OCI-LY7 (cell line): ENCODE data around the gene ST6GALNAC1. TPM values are rescaled to one million over a fixed set of nuclear protein-coding genes. Genes with fewer than 3 reads are reported as not detected.
A peak's percentile ranks its signal among the peaks of the same experiment; 100 is the strongest.

Experiments used
- BruUV-seq: library from RNA; stranded (reverse); fragments of 400-500 nt; replicated peaks from 2 replicates; lab custom pipeline; 2021; lab: Mats Ljungman, UMichigan
- CTCF ChIA-PET: fragments of 300-600 bp; sonication (Branson Sonifier 250); formaldehyde crosslinking; loops from one replicate; lab custom pipeline; 2022; ENCODE audit warnings: antibody characterized with exemption; ENCODE audit not compliant: unreplicated experiment; lab: Charles Lee
- POLR2A ChIA-PET: fragments of 300-600 bp; sonication (Branson Sonifier 250); formaldehyde crosslinking; loops from one replicate; lab custom pipeline; 2022; ENCODE audit warnings: antibody characterized with exemption; lab: Charles Lee
- DNase-seq: peaks from one replicate; pipeline ENCODE4 v3.0.0-alpha.2; 2015; ENCODE audit warnings: low spot score
- H2AFZ ChIP-seq: fragments of 200-600 bp; sonication (generic), shearing (Covaris generic); 2 replicates; pipeline ENCODE4 v1.6.1; 2014; ENCODE audit warnings: mild to moderate bottlenecking, antibody characterized with exemption, low read length, moderate library complexity
- H3K27ac ChIP-seq: fragments of 200-600 bp; sonication (generic); 2 replicates; pipeline ENCODE4 v1.5.1; 2014; ENCODE audit warnings: mixed run types, low read depth, mild to moderate bottlenecking, moderate library complexity, low read length, inconsistent platforms; ENCODE audit not compliant: poor library complexity, severe bottlenecking
- H3K36me3 ChIP-seq: fragments of 200-600 bp; sonication (generic); 2 replicates; pipeline ENCODE4 v1.6.1; 2014; ENCODE audit warnings: mild to moderate bottlenecking, antibody characterized with exemption, low read length, moderate library complexity, mixed read lengths; ENCODE audit not compliant: insufficient read depth
- H3K4me1 ChIP-seq: fragments of 200-600 bp; sonication (generic); 2 replicates; pipeline ENCODE4 v1.5.1; 2014; ENCODE audit warnings: mild to moderate bottlenecking, low read length; ENCODE audit not compliant: insufficient read depth, poor library complexity, severe bottlenecking
- H3K4me2 ChIP-seq: fragments of 200-600 bp; sonication (generic); 2 replicates; pipeline ENCODE4 v1.6.1; 2014; ENCODE audit warnings: mild to moderate bottlenecking, low read length
- H3K4me3 ChIP-seq: fragments of 200-600 bp; sonication (generic); 2 replicates; pipeline ENCODE4 v1.5.1; 2014; ENCODE audit warnings: mild to moderate bottlenecking, low read depth, low read length; ENCODE audit not compliant: poor library complexity, severe bottlenecking
- H3K79me2 ChIP-seq: fragments of 200-600 bp; sonication (generic); 2 replicates; pipeline ENCODE4 v1.6.1; 2016; ENCODE audit warnings: low read depth, mild to moderate bottlenecking, low read length, moderate library complexity, mixed read lengths; ENCODE audit not compliant: insufficient read depth
- H3K9me2 ChIP-seq: fragments of 200-600 bp; sonication (generic); 2 replicates; pipeline ENCODE4 v1.6.1; 2016; ENCODE audit warnings: mild to moderate bottlenecking, low read length, mixed read lengths; ENCODE audit not compliant: insufficient read depth
- H3K9me3 ChIP-seq: fragments of 200-600 bp; sonication (generic); 2 replicates; pipeline ENCODE4 v1.6.1; 2014; ENCODE audit warnings: mild to moderate bottlenecking, mixed run types, low read length, mixed read lengths
- H4K20me1 ChIP-seq: fragments of 200-600 bp; sonication (generic); 2 replicates; pipeline ENCODE4 v1.6.1; 2014; ENCODE audit warnings: mild to moderate bottlenecking, antibody characterized with exemption, low read length, moderate library complexity, mixed read lengths; ENCODE audit not compliant: insufficient read depth
- EZH2phosphoT487 ChIP-seq: fragments of 200-600 bp; sonication (generic); IDR thresholded peaks from 2 replicates; pipeline ENCODE4 v1.6.1; 2018; ENCODE audit warnings: low read depth, borderline replicate concordance, mild to moderate bottlenecking, mixed run types, antibody characterized with exemption, low read length, moderate library complexity, mixed read lengths
- intact Hi-C: fragments of 100-400 bp; cut with micrococcal nuclease; formaldehyde crosslinking; loops from one replicate; pipeline ENCODE4 v1.10.0; 2022; ENCODE audit not compliant: unreplicated experiment
- total RNA-seq, 2 experiments: library from RNA; depleted of rRNA in 1 of 2; stranded (reverse); fragments of >200 nt in 1 of 2; shearing (Covaris generic) in 1 of 2; gene quantifications; 2 replicates each; pipeline ENCODE4 v1.2.3, GENCODE V29; 2014 to 2022
- TF ChIP-seq, protein P1 (sequence below): fragments of 200-600 bp; sonication (generic); conservative IDR thresholded peaks from 2 replicates; pipeline ENCODE4 v1.5.1; 2014; ENCODE audit warnings: mild to moderate bottlenecking, antibody characterized with exemption, low read length, moderate library complexity, mixed read lengths

The ST6GALNAC1 gene
- total RNA-seq, 2 experiments from 2014 or later: not detected

DNA sequence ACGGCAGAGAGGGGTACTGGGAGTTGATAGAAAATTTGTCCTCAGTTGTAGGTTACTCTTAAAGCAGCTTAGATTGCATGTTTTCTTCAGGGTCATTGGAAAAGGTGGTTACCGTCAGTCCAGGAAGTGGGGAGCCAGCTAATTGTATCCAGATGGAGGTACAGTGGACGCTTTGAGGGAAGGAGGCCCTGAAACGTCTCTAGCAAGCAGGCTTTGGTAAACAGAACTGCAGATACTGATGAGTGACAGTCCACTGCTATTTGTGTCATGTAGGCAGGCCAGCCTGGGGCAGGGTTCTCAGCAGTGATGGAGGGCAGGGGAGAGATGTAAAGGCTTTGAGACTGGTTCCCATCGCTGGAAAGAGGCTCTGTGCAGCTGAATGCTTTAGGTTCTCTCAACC lies 30.2 kb upstream of the ST6GALNAC1 start:
- no peak for DNase-seq
- TF ChIP-seq EZH2phosphoT487: no peak
- TF ChIP-seq, protein P1, sequence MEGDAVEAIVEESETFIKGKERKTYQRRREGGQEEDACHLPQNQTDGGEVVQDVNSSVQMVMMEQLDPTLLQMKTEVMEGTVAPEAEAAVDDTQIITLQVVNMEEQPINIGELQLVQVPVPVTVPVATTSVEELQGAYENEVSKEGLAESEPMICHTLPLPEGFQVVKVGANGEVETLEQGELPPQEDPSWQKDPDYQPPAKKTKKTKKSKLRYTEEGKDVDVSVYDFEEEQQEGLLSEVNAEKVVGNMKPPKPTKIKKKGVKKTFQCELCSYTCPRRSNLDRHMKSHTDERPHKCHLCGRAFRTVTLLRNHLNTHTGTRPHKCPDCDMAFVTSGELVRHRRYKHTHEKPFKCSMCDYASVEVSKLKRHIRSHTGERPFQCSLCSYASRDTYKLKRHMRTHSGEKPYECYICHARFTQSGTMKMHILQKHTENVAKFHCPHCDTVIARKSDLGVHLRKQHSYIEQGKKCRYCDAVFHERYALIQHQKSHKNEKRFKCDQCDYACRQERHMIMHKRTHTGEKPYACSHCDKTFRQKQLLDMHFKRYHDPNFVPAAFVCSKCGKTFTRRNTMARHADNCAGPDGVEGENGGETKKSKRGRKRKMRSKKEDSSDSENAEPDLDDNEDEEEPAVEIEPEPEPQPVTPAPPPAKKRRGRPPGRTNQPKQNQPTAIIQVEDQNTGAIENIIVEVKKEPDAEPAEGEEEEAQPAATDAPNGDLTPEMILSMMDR: no peak
- H3K4me2 ChIP-seq: no peak overlapping the region
- no peak overlapping the region for H3K27ac ChIP-seq
- intact Hi-C loops: loop anchor here (5.0 kb wide), 1 partner anchor 116 kb away; no protein-coding TSS in a partner anchor
- H3K4me1 ChIP-seq: peaks cover 25% of the 10 kb centered on the region
- H3K36me3 ChIP-seq: no peaks in the 10 kb centered on the region
- CTCF ChIA-PET: no interaction called here
- peaks cover 5% of the 10 kb centered on the region; the same call in 1 of the 2 replicates for H3K79me2 ChIP-seq
- H4K20me1 ChIP-seq: no peaks in the 10 kb centered on the region
- H2AFZ ChIP-seq: no peak overlapping the region
- no TSS peak for BruUV-seq
- H3K9me3 ChIP-seq: peaks cover 7% of the 10 kb centered on the region; the same call in 1 of the 2 replicates
- POLR2A ChIA-PET: interaction anchor here (1.0 kb wide), 1 partner anchor 21 kb away, joined by 3 read pairs; no protein-coding TSS in a partner anchor
- H3K9me2 ChIP-seq: no peaks in the 10 kb centered on the region
- no peak overlapping the region for H3K4me3 ChIP-seq

DNA sequence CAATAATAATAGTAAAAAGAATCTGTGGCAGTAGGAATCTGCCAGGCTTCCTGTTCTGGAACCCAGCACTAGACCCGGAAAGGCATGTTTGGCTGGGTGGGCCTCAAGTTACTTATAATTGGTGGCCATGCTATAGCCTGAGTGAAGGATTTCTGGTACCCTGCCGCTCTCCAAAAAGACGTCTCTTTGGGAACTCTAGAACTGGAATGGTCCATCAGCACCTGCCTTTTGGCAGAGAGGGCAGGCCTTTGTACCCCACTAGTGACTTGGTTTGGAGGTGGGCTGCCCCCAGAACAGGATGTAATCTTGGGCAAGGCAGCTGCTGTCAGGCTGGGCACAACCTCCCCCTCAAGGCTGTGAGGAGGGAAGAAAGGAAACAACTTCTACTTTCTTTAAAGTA lies 29.3 kb upstream of the ST6GALNAC1 start:
- CTCF ChIA-PET: interaction anchor here (0.5 kb wide), 1 partner anchor 206 kb away, joined by 3 read pairs; the partner anchor contains the start of gene AANAT

More for the DNA sequence above, 29.3 kb upstream of the ST6GALNAC1 start:
- Histone ChIP-seq H3K27ac (no peak overlapping the region), H3K4me2 (peak overlapping the region; percentile 91), H3K79me2 (peaks cover 5% of the 10 kb centered on the region; the same call in 1 of the 2 replicates), H2AFZ (no peak overlapping the region), H3K4me3 (peak overlapping the region; percentile 77), H3K4me1 (peaks cover 25% of the 10 kb centered on the region), H3K9me3 (peaks cover 7% of the 10 kb centered on the region; the same call in 1 of the 2 replicates), H3K9me2 (no peaks in the 10 kb centered on the region), H3K36me3 (no peaks in the 10 kb centered on the region), H4K20me1 (no peaks in the 10 kb centered on the region)
- no peak for TF ChIP-seq EZH2phosphoT487
- TF ChIP-seq, protein P1: no peak
- BruUV-seq: no TSS peak
- POLR2A ChIA-PET: no interaction called here
- DNase-seq: no peak
- intact Hi-C loops: loop anchor here (5.0 kb wide), 1 partner anchor 116 kb away; no protein-coding TSS in a partner anchor
